IMR-90 (cell line): ENCODE data around the gene CLEC16A. TPM values are rescaled to one million over a fixed set of nuclear protein-coding genes. Genes with fewer than 3 reads are reported as not detected.

Experiments
- ATAC-seq: fragments of 200-7000 bp; cut with Tn5 transposase; 2 replicates; pipeline ENCODE4 v1.9.1; 2020; ENCODE audit warnings: low read depth, mild to moderate bottlenecking, moderate library complexity
- BruUV-seq: library from RNA; stranded (reverse); fragments of 400-500 nt; replicated peaks from 2 replicates; lab custom pipeline; 2021; lab: Mats Ljungman, UMichigan
- CTCF ChIA-PET: fragments of 300-600 bp; formaldehyde crosslinking; extraction: SDS; loops from one replicate; lab custom pipeline; 2021; ENCODE audit warnings: antibody characterized with exemption; lab: Yijun Ruan, JAX
- POLR2A ChIA-PET: fragments of 300-600 bp; sonication (Branson Sonifier 250); formaldehyde crosslinking; loops from one replicate; lab custom pipeline; 2022; ENCODE audit warnings: antibody characterized with exemption; ENCODE audit not compliant: unreplicated experiment; lab: Charles Lee
- DNase-seq: peaks from one replicate; pipeline ENCODE4 v3.0.0; 2013
- H2AFZ ChIP-seq: replicated peaks from 2 replicates; pipeline ENCODE3; 2013; ENCODE audit warnings: low read length, mild to moderate bottlenecking; ENCODE audit not compliant: poor library complexity
- H2AK5ac ChIP-seq: 2 replicates; pipeline ENCODE4 v1.6.1; 2013; ENCODE audit warnings: low read depth, low read length, inconsistent platforms
- H2AK9ac ChIP-seq: replicated peaks from 2 replicates; pipeline ENCODE3; 2013; ENCODE audit warnings: mild to moderate bottlenecking, low read depth, low read length, moderate library complexity; ENCODE audit not compliant: poor library complexity
- H2BK120ac ChIP-seq: 2 replicates; pipeline ENCODE4 v1.6.1; 2013; ENCODE audit warnings: low read depth, low read length, inconsistent platforms
- H2BK15ac ChIP-seq: 3 replicates; pipeline ENCODE4 v1.6.1; 2013; ENCODE audit warnings: low read depth, low read length, inconsistent platforms
- H2BK20ac ChIP-seq: 2 replicates; pipeline ENCODE4 v1.6.1; 2013; ENCODE audit warnings: low read depth, mild to moderate bottlenecking, inconsistent platforms, low read length, moderate library complexity
- H2BK5ac ChIP-seq: 2 replicates; pipeline ENCODE4 v1.6.1; 2013; ENCODE audit warnings: mild to moderate bottlenecking, low read depth, low read length, inconsistent platforms; ENCODE audit not compliant: poor library complexity, severe bottlenecking
- H3K14ac ChIP-seq: replicated peaks from 2 replicates; pipeline ENCODE4 v1.6.1; 2013; ENCODE audit warnings: low read depth, low read length, inconsistent platforms
- H3K18ac ChIP-seq: 2 replicates; pipeline ENCODE4 v1.6.1; 2013; ENCODE audit warnings: low read depth, low read length, control low read depth
- H3K23ac ChIP-seq: 2 replicates; pipeline ENCODE4 v1.6.1; 2013; ENCODE audit warnings: low read depth, low read length, inconsistent platforms
- H3K27ac ChIP-seq: 2 replicates; pipeline ENCODE4 v1.5.1; 2013; ENCODE audit warnings: mild to moderate bottlenecking, control low read depth, low read length; ENCODE audit not compliant: insufficient read depth
- H3K27me3 ChIP-seq: 2 replicates; pipeline ENCODE4 v1.6.1; 2013; ENCODE audit warnings: low read length; ENCODE audit not compliant: control insufficient read depth, insufficient read depth
- H3K36me3 ChIP-seq: 2 replicates; pipeline ENCODE4 v1.6.1; 2013; ENCODE audit warnings: low read length, mixed read lengths; ENCODE audit not compliant: control insufficient read depth, insufficient read depth
- H3K4ac ChIP-seq: 2 replicates; pipeline ENCODE4 v1.6.1; 2013; ENCODE audit warnings: low read depth, low read length, inconsistent platforms
- H3K4me1 ChIP-seq: 2 replicates; pipeline ENCODE4 v1.6.1; 2013; ENCODE audit warnings: low read length, mixed read lengths; ENCODE audit not compliant: control insufficient read depth, insufficient read depth
- H3K4me2 ChIP-seq: 2 replicates; pipeline ENCODE4 v1.6.1; 2013; ENCODE audit warnings: low read depth, mild to moderate bottlenecking, control low read depth, low read length, moderate library complexity
- H3K4me3 ChIP-seq: 2 replicates; pipeline ENCODE4 v1.5.1; 2013; ENCODE audit warnings: low read depth, mild to moderate bottlenecking, control low read depth, low read length, moderate library complexity; ENCODE audit not compliant: insufficient read depth
- H3K56ac ChIP-seq: 2 replicates; pipeline ENCODE4 v1.6.1; 2013; ENCODE audit warnings: low read length, inconsistent platforms; ENCODE audit not compliant: insufficient read depth; ENCODE audit errors: extremely low read depth
- H3K79me1 ChIP-seq, 2 experiments: 2 replicates each; pipeline ENCODE4 v1.6.1; 2013; ENCODE audit warnings: low read length in 2 of 2, inconsistent platforms in 1 of 2, low read depth in 1 of 2
- H3K9ac ChIP-seq: 2 replicates; pipeline ENCODE4 v1.6.1; 2013; ENCODE audit warnings: low read depth, low read length, control low read depth
- H3K9me1 ChIP-seq: 2 replicates; pipeline ENCODE4 v1.6.1; 2013; ENCODE audit warnings: low read length, inconsistent platforms; ENCODE audit not compliant: insufficient read depth
- H3K9me3 ChIP-seq: 2 replicates; pipeline ENCODE4 v1.6.1; 2013; ENCODE audit warnings: low read length; ENCODE audit not compliant: control insufficient read depth, insufficient read depth
- H4K20me1 ChIP-seq: 2 replicates; pipeline ENCODE4 v1.6.1; 2013; ENCODE audit warnings: low read length, inconsistent platforms; ENCODE audit not compliant: insufficient read depth
- H4K5ac ChIP-seq: 2 replicates; pipeline ENCODE4 v1.6.1; 2013; ENCODE audit warnings: mild to moderate bottlenecking, low read depth, low read length, control low read depth
- H4K8ac ChIP-seq, 2 experiments: 2 replicates each; pipeline ENCODE4 v1.6.1; 2013; ENCODE audit warnings: low read depth in 2 of 2, low read length in 2 of 2, control low read depth in 1 of 2, inconsistent platforms in 1 of 2
- H4K91ac ChIP-seq: 2 replicates; pipeline ENCODE4 v1.6.1; 2013; ENCODE audit warnings: low read depth, low read length, inconsistent platforms; ENCODE audit not compliant: insufficient read depth
- CEBPB ChIP-seq: IDR thresholded peaks from 2 replicates; pipeline ENCODE4 v1.6.1; 2012; ENCODE audit warnings: low read depth, low read length, improper control_type of control experiment
- FOS ChIP-seq: fragments of 150-350 bp; IDR thresholded peaks from 2 replicates; pipeline ENCODE4 v1.6.1; 2016; ENCODE audit warnings: low read depth, low read length
- MAFK ChIP-seq: IDR thresholded peaks from 2 replicates; pipeline ENCODE4 v1.6.1; 2012; ENCODE audit warnings: low read depth, low read length, improper control_type of control experiment
- POLR2A ChIP-seq: IDR thresholded peaks from 2 replicates; pipeline ENCODE4 v1.6.1; 2012; ENCODE audit warnings: mild to moderate bottlenecking, low read depth, low read length
- RAD21 ChIP-seq: IDR thresholded peaks from 2 replicates; pipeline ENCODE4 v1.6.1; 2012; ENCODE audit warnings: low read length, improper control_type of control experiment
- RCOR1 ChIP-seq: IDR thresholded peaks from 2 replicates; pipeline ENCODE4 v1.6.1; 2012; ENCODE audit warnings: mild to moderate bottlenecking, low read length, improper control_type of control experiment; ENCODE audit not compliant: insufficient replicate concordance
- WGBS, 2 experiments: methylation state at CpG; one replicate each; pipeline versions ENCODE4 v1.1.5 to v1.1.7; 2013; ENCODE audit warnings: missing lambda C conversion rate in 2 of 2; ENCODE audit not compliant: insufficient read length in 1 of 2; ENCODE audit errors: extremely low coverage in 2 of 2; 5-methylcytosine and 5-hydroxymethylcytosine counted together
- dilution Hi-C: fragments of 300-500 bp; cut with HindIII; formaldehyde crosslinking; loops from one replicate; pipeline ENCODE4 v1.14.3; 2018; ENCODE audit warnings: low sequenced_read_pairs; ENCODE audit not compliant: unreplicated experiment
- in situ Hi-C: fragments of 300-500 bp; cut with MboI; formaldehyde crosslinking; loops from 3 replicates; pipeline ENCODE4 v1.14.3; 2019; ENCODE audit warnings: low sequenced_read_pairs, inconsistent platforms, mixed read lengths
- intact Hi-C: fragments of 100-400 bp; cut with micrococcal nuclease; formaldehyde crosslinking; loops from 2 replicates; pipeline ENCODE4 v1.10.0; 2022
- polyA plus RNA-seq, 3 experiments: library from polyadenylated mRNA; depleted of rRNA; stranded (reverse); fragments of >200 nt; gene quantifications; 2 replicates each; pipeline ENCODE4 v1.2.3, GENCODE V29; 2012; ENCODE audit warnings: low replicate concordance in 1 of 3
- total RNA-seq: library from RNA; depleted of rRNA; stranded (reverse); fragments of >200 nt; gene quantifications from 2 replicates; pipeline ENCODE4 v1.2.3, GENCODE V29; 2012

CLEC16A gene
- total and polyA plus RNA-seq, 2 of the 4 experiments (the other 2 are of a cell fraction), result 15.9 to 16.5 TPM

DNA sequence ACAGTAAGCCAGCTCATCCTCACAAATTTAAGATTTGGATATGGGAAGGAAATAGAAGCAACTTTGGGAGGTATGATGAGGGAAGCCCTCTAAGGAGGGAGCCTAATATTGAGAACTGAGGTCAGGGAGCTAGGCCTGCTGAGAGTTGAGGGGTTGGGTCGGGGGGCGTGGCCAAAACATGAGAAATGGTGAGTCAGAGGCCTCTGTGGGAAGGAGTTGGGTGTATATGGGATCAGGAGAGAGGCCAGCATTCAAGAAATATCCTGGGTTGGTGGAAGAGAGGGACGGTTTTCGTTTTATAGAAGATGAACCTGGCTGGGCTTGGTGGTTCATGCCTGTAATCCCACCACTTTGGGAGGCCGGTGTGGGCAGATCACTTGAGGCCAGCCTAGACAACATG lies 48.4 kb downstream of the CLEC16A start:
- intact Hi-C loops, result loop anchor here (1.0 to 5.0 kb wide), 2 partner anchors 37 to 110 kb away; no protein-coding TSS in a partner anchor
- Histone ChIP-seq H3K9ac (peak overlapping the region; percentile 65), H4K20me1 (peaks cover 6% of the 10 kb centered on the region), H3K56ac (peak overlapping the region; percentile 92), H2BK120ac (peak overlapping the region; percentile 99), H3K4me3 (no peak overlapping the region), H4K8ac (peak overlapping the region; percentile 83 to 99), H3K9me3 (no peaks in the 10 kb centered on the region), H3K36me3 (peaks cover 11% of the 10 kb centered on the region), H3K14ac (peak overlapping the region; percentile 98), H3K27me3 (no peaks in the 10 kb centered on the region), H4K91ac (peak overlapping the region; percentile 100), H3K4ac (peak overlapping the region; percentile 99), H2AK9ac (peak overlapping the region; percentile 97), H2AFZ (peak overlapping the region; percentile 56), H3K4me2 (peak overlapping the region; percentile 47), H2BK20ac (peak overlapping the region; percentile 99), H3K18ac (peak overlapping the region; percentile 99), H3K27ac (peak overlapping the region; percentile 98), H2BK15ac (peak overlapping the region; percentile 99), H3K4me1 (peaks cover 35% of the 10 kb centered on the region), H3K9me1 (peaks cover 41% of the 10 kb centered on the region), H2AK5ac (peak overlapping the region; percentile 99), H4K5ac (peak overlapping the region; percentile 99), H3K79me1 (peaks cover 18 to 63% of the 10 kb centered on the region in 2 experiments), H3K23ac (peak overlapping the region; percentile 95), H2BK5ac (peak overlapping the region; percentile 100)
- in situ Hi-C loops, result no loop called here
- no TSS peak for BruUV-seq
- ChIA-PET POLR2A (no interaction called here), CTCF (interaction anchor here (0.6 kb wide), 1 partner anchor 97 kb away, joined by 3 read pairs; no protein-coding TSS in a partner anchor)
- TF ChIP-seq RAD21 (no peak), MAFK (no peak), POLR2A (peak; percentile 71), CEBPB (no peak), RCOR1 (no peak), FOS (peak; percentile 57; the same call in 1 of the 2 replicates)
- 0% methylated on average over 2 of the region's 5 CpGs; no CpG with 5 or more reads in 1 of the 2 experiments for WGBS, 2 experiments
- dilution Hi-C loops, result no loop called here
- ATAC-seq (peak; percentile 71), DNase-seq (peak; percentile 93)
